K562 (cell line): ENCODE results near the gene ATPAF2. TPM values are rescaled to one million over a fixed set of nuclear protein-coding genes. Genes with fewer than 3 reads are reported as not detected.

Experiments
- E2F1 ChIP-seq: sonication (generic); formaldehyde crosslinking; IDR thresholded peaks from 2 replicates; pipeline ENCODE4 v1.8.1; 2023; ENCODE audit warnings: mild to moderate bottlenecking, missing genetic modification reagents, moderate library complexity
- HES1 ChIP-seq: fragments of 450-650 bp; IDR thresholded peaks from 2 replicates; pipeline ENCODE4 v1.6.1; 2016; ENCODE audit warnings: low read depth, mild to moderate bottlenecking, moderate library complexity
- HOXB6 ChIP-seq: fragments of 250-450 bp; sonication (Bioruptor Pico); IDR thresholded peaks from 2 replicates; pipeline ENCODE4 v1.5.1; 2022; ENCODE audit warnings: mild to moderate bottlenecking, borderline replicate concordance
- NCOA6 ChIP-seq: fragments of 450-650 bp; IDR thresholded peaks from 2 replicates; pipeline ENCODE4 v1.6.1; 2017; ENCODE audit warnings: mild to moderate bottlenecking
- NCOR1 ChIP-seq: fragments of 450-650 bp; IDR thresholded peaks from 2 replicates; pipeline ENCODE4 v1.6.1; 2016; ENCODE audit warnings: mild to moderate bottlenecking, moderate library complexity
- PBX2 ChIP-seq, 2 experiments: IDR thresholded peaks in 1 of 2; conservative IDR thresholded peaks in 1 of 2; 2 replicates each; pipeline ENCODE4 v1.6.1; 2016; ENCODE audit warnings: low read depth in 2 of 2, mild to moderate bottlenecking in 1 of 2, missing compliant biosample characterization in 1 of 2, missing genetic modification characterization in 1 of 2, moderate library complexity in 1 of 2
- THRB ChIP-seq: fragments of 450-650 bp; formaldehyde crosslinking; conservative IDR thresholded peaks from 2 replicates; pipeline ENCODE4 v1.4.0; 2022; ENCODE audit warnings: mild to moderate bottlenecking, missing genetic modification characterization
- ZC3H4 ChIP-seq: sonication (generic); formaldehyde crosslinking; IDR thresholded peaks from 2 replicates; pipeline ENCODE4 v1.9.0; 2021; ENCODE audit warnings: missing genetic modification reagents, borderline replicate concordance
- ZNF133 ChIP-seq: fragments of 250-450 bp; sonication (Bioruptor Pico); IDR thresholded peaks from 2 replicates; pipeline ENCODE4 v1.4.0; 2020; ENCODE audit warnings: mild to moderate bottlenecking
- ZNF75A ChIP-seq: fragments of 450-650 bp; formaldehyde crosslinking; IDR thresholded peaks from 2 replicates; pipeline ENCODE4 v1.4.0; 2020; ENCODE audit warnings: mild to moderate bottlenecking
- polyA plus RNA-seq, 8 experiments: library from polyadenylated mRNA; depleted of rRNA in 4 of 8; stranded (reverse) in 5 of 8; unstranded in 3 of 8; fragments of >200 nt; fragmentation: Nextera tagmentation in 2 of 8; fragmentation: Illumina TruSeq in 1 of 8; extraction: Ambion mirVana in 2 of 8; extraction: Trizol in 1 of 8; gene quantifications; 2 replicates each; pipeline versions ENCODE4 v1.2.1 to v1.2.3, GENCODE V29; 2011 to 2014; ENCODE audit warnings: inconsistent platforms in 1 of 8, missing spikeins in 1 of 8
- total RNA-seq, 7 experiments: library from RNA; depleted of rRNA in 6 of 7; stranded (reverse); fragments of >200 nt in 6 of 7; fragmentation: Illumina TruSeq in 2 of 7; extraction: Trizol in 2 of 7; gene quantifications; 2 replicates each; pipeline versions ENCODE4 v1.2.1 to v1.2.3, GENCODE V29; 2011 to 2021; ENCODE audit warnings: low replicate concordance in 1 of 7
- TF ChIP-seq, protein P1 (sequence below): fragments of 250-450 bp; sonication (Bioruptor Pico); IDR thresholded peaks from 2 replicates; pipeline ENCODE4 v1.9.0; 2021; ENCODE audit warnings: mild to moderate bottlenecking
- TF ChIP-seq, protein P2 (sequence below), 2 experiments: fragments of 450-650 bp in 1 of 2; sonication (generic) in 1 of 2; formaldehyde crosslinking in 1 of 2; IDR thresholded peaks; 2 replicates each; pipeline versions ENCODE4 v1.7.1 to v1.9.0; 2016 to 2022; ENCODE audit warnings: inconsistent platforms in 1 of 2, mild to moderate bottlenecking in 1 of 2, missing genetic modification reagents in 1 of 2

Gene ATPAF2
- total and polyA plus RNA-seq, 9 of the 15 experiments (the other 6 are each of a cell fraction or from before 2014, with no cell fraction given): 2.1 to 19.2 (median 11.3) TPM

DNA sequence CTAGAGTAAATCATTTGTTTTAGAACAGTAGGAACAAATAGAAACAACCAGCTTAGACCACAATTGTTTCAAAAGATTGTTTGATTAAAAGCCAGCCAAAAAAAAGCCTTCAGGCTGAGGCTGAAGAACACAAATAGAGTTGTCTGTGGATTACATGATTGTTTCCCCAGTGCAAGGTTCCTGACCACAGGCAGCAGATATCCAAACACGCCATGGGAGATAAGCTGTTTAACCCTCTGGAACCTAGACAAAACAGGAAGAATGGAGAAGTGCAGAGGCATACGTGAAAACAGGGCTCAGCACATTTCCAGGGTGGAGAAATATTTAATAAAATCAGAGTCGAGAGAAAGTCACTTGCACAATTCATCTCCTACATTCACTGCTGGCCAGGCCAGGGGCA, 21.0 kb downstream of the ATPAF2 start (continued):
- TF ChIP-seq PBX2 (CRISPR knock-in tag; IDR thresholded peaks at IDR 0.05; ENCODE audit: low read depth): no peak
- TF ChIP-seq PBX2 (tag; conservative IDR thresholded peaks at IDR 0.05; ENCODE audit: low read depth): no peak
- peak; percentile 91 for TF ChIP-seq HES1
- peak; percentile 79 for TF ChIP-seq NCOR1
- TF ChIP-seq ZNF133 (CRISPR knock-in tag): no peak
- TF ChIP-seq THRB (CRISPR knock-in tag): no peak
- TF ChIP-seq E2F1: no peak
- no peak for TF ChIP-seq ZNF75A
- no peak for TF ChIP-seq HOXB6 (CRISPR knock-in tag)
- TF ChIP-seq, protein P1, sequence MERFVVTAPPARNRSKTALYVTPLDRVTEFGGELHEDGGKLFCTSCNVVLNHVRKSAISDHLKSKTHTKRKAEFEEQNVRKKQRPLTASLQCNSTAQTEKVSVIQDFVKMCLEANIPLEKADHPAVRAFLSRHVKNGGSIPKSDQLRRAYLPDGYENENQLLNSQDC (CRISPR knock-in tag): no peak
- TF ChIP-seq, protein P2, sequence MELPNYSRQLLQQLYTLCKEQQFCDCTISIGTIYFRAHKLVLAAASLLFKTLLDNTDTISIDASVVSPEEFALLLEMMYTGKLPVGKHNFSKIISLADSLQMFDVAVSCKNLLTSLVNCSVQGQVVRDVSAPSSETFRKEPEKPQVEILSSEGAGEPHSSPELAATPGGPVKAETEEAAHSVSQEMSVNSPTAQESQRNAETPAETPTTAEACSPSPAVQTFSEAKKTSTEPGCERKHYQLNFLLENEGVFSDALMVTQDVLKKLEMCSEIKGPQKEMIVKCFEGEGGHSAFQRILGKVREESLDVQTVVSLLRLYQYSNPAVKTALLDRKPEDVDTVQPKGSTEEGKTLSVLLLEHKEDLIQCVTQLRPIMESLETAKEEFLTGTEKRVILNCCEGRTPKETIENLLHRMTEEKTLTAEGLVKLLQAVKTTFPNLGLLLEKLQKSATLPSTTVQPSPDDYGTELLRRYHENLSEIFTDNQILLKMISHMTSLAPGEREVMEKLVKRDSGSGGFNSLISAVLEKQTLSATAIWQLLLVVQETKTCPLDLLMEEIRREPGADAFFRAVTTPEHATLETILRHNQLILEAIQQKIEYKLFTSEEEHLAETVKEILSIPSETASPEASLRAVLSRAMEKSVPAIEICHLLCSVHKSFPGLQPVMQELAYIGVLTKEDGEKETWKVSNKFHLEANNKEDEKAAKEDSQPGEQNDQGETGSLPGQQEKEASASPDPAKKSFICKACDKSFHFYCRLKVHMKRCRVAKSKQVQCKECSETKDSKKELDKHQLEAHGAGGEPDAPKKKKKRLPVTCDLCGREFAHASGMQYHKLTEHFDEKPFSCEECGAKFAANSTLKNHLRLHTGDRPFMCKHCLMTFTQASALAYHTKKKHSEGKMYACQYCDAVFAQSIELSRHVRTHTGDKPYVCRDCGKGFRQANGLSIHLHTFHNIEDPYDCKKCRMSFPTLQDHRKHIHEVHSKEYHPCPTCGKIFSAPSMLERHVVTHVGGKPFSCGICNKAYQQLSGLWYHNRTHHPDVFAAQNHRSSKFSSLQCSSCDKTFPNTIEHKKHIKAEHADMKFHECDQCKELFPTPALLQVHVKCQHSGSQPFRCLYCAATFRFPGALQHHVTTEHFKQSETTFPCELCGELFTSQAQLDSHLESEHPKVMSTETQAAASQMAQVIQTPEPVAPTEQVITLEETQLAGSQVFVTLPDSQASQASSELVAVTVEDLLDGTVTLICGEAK (IDR thresholded peaks at IDR 0.05): no peak
- TF ChIP-seq, protein P2 (CRISPR knock-in tag; IDR thresholded peaks at IDR 0.05): no peak
- no peak for TF ChIP-seq NCOA6
- no peak for TF ChIP-seq ZC3H4 (CRISPR knock-in tag)
